Smooth muscle cell (in vitro differentiated cells): ENCODE results near the gene RGS9. TPM values are rescaled to one million over a fixed set of nuclear protein-coding genes. Genes with fewer than 3 reads are reported as not detected.

ENCODE experiments used
- DNase-seq: peaks from one replicate; lab custom pipeline; 2025; ENCODE audit not compliant: unreplicated experiment; lab: John Stamatoyannopoulos, UW
- H2AFZ ChIP-seq: fragments of 200-600 bp; sonication (generic); 2 replicates; pipeline ENCODE4 v1.6.0; 2016; ENCODE audit warnings: antibody characterized with exemption, low read depth, mild to moderate bottlenecking
- H3F3A ChIP-seq: fragments of 200-600 bp; sonication (generic); 2 replicates; pipeline ENCODE4 v1.6.0; 2017; ENCODE audit warnings: antibody characterized with exemption, low read depth
- H3K27ac ChIP-seq: fragments of 200-600 bp; sonication (generic); 2 replicates; pipeline ENCODE4 v1.5.1; 2016; ENCODE audit warnings: low read depth, mild to moderate bottlenecking
- H3K27me3 ChIP-seq: fragments of 200-600 bp; sonication (generic); 2 replicates; pipeline ENCODE4 v1.6.1; 2016; ENCODE audit warnings: low read depth, mild to moderate bottlenecking
- H3K36me3 ChIP-seq: fragments of 200-600 bp; sonication (generic); 2 replicates; pipeline ENCODE4 v1.5.1; 2016; ENCODE audit warnings: low read depth
- H3K4me1 ChIP-seq: fragments of 200-600 bp; sonication (generic); 2 replicates; pipeline ENCODE4 v1.5.1; 2016; ENCODE audit warnings: low read depth
- H3K4me2 ChIP-seq: fragments of 200-600 bp; sonication (generic); 2 replicates; pipeline ENCODE4 v1.6.0; 2016; ENCODE audit warnings: mild to moderate bottlenecking
- H3K4me3 ChIP-seq: fragments of 200-600 bp; sonication (generic); 2 replicates; pipeline ENCODE4 v1.5.1; 2016; ENCODE audit warnings: mild to moderate bottlenecking
- H3K79me2 ChIP-seq: fragments of 200-600 bp; sonication (generic); 2 replicates; pipeline ENCODE4 v1.6.0; 2016; ENCODE audit warnings: low read depth, mild to moderate bottlenecking
- H3K9ac ChIP-seq: fragments of 200-600 bp; sonication (generic); 2 replicates; pipeline ENCODE4 v1.6.0; 2016; ENCODE audit warnings: low read depth
- H3K9me3 ChIP-seq: fragments of 200-600 bp; sonication (generic); replicated peaks from 2 replicates; pipeline ENCODE4 v1.5.1; 2016; ENCODE audit warnings: low read depth
- H4K20me1 ChIP-seq: fragments of 200-600 bp; sonication (generic); 2 replicates; pipeline ENCODE4 v1.6.0; 2016; ENCODE audit warnings: low read depth
- WGBS: methylation state at CpG from one replicate; pipeline ENCODE4 v1.1.7; 2016; ENCODE audit warnings: low lambda C conversion rate; 5-methylcytosine and 5-hydroxymethylcytosine counted together
- polyA plus RNA-seq: library from polyadenylated mRNA; unstranded; fragments of >200 nt; fragmentation: Nextera tagmentation; extraction: Ambion mirVana; gene quantifications from 2 replicates; pipeline ENCODE4 v1.2.1, GENCODE V29; 2016
- total RNA-seq: library from RNA; depleted of rRNA; stranded (reverse); fragments of >200 nt; gene quantifications from 2 replicates; pipeline ENCODE4 v1.2.3, GENCODE V29; 2014
- TF ChIP-seq, protein P1 (sequence below): fragments of 200-600 bp; sonication (generic); IDR thresholded peaks from 2 replicates; pipeline ENCODE4 v1.5.1; 2017; ENCODE audit warnings: borderline replicate concordance, mild to moderate bottlenecking, antibody characterized with exemption; ENCODE audit not compliant: insufficient read depth, poor library complexity, severe bottlenecking

Gene RGS9
- total and polyA plus RNA-seq, 2 experiments from 2014 or later, result 16.3 to 18.8 TPM

DNA sequence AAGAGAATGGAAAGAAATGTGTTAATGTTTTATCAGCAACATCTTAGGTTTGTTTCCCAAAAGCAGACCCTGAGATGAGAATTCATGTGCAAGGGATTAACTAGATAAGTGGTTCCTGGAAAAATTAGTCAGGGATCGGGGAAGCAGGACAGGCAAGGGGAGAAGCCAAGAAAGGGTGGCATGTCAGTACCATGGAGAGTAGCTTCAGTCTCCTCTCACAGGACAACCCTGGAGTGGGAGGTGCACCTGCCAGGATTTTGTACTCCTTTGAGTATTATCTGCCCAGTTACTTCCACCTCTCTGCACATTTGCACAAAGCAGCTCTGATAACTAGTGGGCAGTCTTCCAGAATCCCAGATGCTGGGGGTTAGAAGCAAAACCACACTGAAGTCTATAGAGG, 117.0 kb downstream of the RGS9 start:
- H3K27me3 ChIP-seq, result peaks cover 4% of the 10 kb centered on the region
- no peaks in the 10 kb centered on the region for H4K20me1 ChIP-seq
- H2AFZ ChIP-seq, result no peak overlapping the region
- WGBS, result 57% methylated on average over 1 of the region's 1 CpG
- H3K4me1 ChIP-seq, result no peaks in the 10 kb centered on the region
- no peaks in the 10 kb centered on the region for H3K9me3 ChIP-seq
- H3F3A ChIP-seq, result no peaks in the 10 kb centered on the region
- DNase-seq, result no peak
- H3K9ac ChIP-seq, result no peak overlapping the region
- no peak overlapping the region for H3K4me3 ChIP-seq
- TF ChIP-seq, protein P1, sequence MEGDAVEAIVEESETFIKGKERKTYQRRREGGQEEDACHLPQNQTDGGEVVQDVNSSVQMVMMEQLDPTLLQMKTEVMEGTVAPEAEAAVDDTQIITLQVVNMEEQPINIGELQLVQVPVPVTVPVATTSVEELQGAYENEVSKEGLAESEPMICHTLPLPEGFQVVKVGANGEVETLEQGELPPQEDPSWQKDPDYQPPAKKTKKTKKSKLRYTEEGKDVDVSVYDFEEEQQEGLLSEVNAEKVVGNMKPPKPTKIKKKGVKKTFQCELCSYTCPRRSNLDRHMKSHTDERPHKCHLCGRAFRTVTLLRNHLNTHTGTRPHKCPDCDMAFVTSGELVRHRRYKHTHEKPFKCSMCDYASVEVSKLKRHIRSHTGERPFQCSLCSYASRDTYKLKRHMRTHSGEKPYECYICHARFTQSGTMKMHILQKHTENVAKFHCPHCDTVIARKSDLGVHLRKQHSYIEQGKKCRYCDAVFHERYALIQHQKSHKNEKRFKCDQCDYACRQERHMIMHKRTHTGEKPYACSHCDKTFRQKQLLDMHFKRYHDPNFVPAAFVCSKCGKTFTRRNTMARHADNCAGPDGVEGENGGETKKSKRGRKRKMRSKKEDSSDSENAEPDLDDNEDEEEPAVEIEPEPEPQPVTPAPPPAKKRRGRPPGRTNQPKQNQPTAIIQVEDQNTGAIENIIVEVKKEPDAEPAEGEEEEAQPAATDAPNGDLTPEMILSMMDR, result no peak
- H3K79me2 ChIP-seq, result no peaks in the 10 kb centered on the region
- H3K4me2 ChIP-seq, result no peak overlapping the region
- H3K36me3 ChIP-seq, result no peaks in the 10 kb centered on the region
- H3K27ac ChIP-seq, result no peak overlapping the region

DNA sequence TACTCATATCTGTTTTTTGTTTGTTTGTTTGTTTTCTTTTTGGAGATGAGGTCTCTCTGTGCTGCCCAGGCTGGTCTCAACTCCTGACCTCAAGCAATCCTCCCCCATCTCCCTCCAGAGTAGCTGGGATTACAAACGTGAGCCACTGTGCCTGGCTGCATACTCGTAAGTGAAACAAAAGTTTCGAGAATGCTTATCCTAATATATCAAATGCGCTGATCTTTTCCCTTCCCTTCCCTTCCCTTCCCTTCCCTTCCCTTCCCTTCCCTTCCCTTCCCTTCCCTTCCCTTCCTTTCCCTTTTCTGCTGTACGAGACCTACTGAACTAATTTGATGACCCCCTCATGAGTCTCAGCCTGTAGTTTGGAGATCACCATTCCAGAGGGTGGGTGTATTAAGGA, 122.1 kb downstream of the RGS9 start:
- WGBS, result 75% methylated on average over 4 of the region's 5 CpGs

DNA sequence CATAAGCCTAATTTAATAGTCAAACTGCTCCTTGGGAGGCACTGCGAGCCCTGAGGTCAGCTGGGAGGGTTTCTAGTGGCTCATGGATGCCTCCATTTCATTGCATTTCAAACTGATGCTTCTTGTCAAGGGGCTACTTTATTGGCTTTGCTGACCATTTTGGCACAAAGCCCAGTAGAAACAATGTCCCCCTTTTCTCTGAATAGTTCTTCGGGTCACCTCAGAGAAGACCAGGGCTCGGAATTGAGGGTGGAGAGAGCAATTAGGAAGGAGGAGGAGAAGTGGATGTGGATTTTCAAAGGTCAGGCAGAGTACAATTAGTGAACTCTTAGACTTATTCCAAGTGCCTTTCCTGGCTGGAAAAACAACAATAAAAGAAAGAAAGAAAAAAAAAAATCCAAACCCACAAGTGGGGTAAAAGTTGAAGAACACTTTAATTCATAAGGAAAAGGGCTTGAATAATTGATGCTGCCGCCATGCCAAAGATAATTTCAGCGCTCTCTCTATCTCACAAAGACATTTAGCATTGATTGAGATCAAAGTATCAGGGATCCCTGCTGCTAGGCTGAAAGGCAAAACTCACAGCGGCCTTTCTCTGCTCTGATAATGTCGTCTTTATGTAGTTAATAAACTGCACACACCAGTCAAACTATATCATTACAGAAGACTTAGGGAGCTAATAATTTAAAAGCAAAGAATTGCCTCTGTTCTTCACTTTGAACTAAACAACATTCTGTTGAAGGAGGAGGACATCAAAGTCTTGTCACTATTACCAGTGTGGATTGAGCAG, 122.7 kb downstream of the RGS9 start:
- no peaks in the 10 kb centered on the region for H3K36me3 ChIP-seq
- no peak overlapping the region for H2AFZ ChIP-seq
- H3K4me1 ChIP-seq, result no peaks in the 10 kb centered on the region
- H3K4me3 ChIP-seq, result no peak overlapping the region
- no peak overlapping the region for H3K4me2 ChIP-seq
- no peak overlapping the region for H3K27ac ChIP-seq
- no peak for DNase-seq
- H3K9me3 ChIP-seq, result no peaks in the 10 kb centered on the region
- no peaks in the 10 kb centered on the region for H3K27me3 ChIP-seq
- TF ChIP-seq, protein P1, result no peak
- no peaks in the 10 kb centered on the region for H3K79me2 ChIP-seq
- H4K20me1 ChIP-seq, result no peaks in the 10 kb centered on the region
- H3K9ac ChIP-seq, result no peak overlapping the region
- 85% methylated on average over 7 of the region's 7 CpGs for WGBS
- H3F3A ChIP-seq, result no peaks in the 10 kb centered on the region

More for the DNA sequence above, 122.1 kb downstream of the RGS9 start:
- Histone ChIP-seq H3K27me3 (no peaks in the 10 kb centered on the region), H3K4me2 (no peak overlapping the region), H4K20me1 (no peaks in the 10 kb centered on the region), H3K4me3 (no peak overlapping the region), H3K9ac (no peak overlapping the region), H3K79me2 (no peaks in the 10 kb centered on the region), H3K27ac (no peak overlapping the region), H3F3A (no peaks in the 10 kb centered on the region), H2AFZ (no peak overlapping the region), H3K36me3 (no peaks in the 10 kb centered on the region), H3K4me1 (no peaks in the 10 kb centered on the region), H3K9me3 (no peaks in the 10 kb centered on the region)
- TF ChIP-seq, protein P1, result no peak
- no peak for DNase-seq

DNA sequence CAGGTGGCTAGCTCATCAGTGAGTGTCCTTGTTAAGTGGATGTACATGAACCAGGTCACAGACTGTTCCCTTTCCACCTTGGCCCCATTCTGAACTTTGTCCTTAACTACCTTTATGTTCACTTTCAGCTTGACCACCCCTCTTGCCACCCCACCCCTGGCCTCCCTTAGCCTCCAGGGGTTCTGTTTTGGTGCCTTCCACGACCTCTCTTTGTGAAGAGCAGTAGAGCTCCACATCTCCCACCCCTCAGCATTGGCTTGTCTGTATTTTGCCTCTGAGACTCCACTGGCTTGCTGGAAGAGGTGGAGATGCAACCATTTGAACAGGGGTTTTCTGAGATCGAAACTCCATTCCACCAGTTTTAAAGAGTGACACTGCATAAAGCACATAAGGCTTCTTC, 123.5 kb downstream of the RGS9 start:
- H3F3A ChIP-seq, result no peaks in the 10 kb centered on the region
- H4K20me1 ChIP-seq, result no peaks in the 10 kb centered on the region
- H3K36me3 ChIP-seq, result no peaks in the 10 kb centered on the region
- H3K79me2 ChIP-seq, result no peaks in the 10 kb centered on the region
- no peaks in the 10 kb centered on the region for H3K27me3 ChIP-seq
- H3K4me2 ChIP-seq, result no peak overlapping the region
- no peak overlapping the region for H2AFZ ChIP-seq
- DNase-seq, result no peak
- H3K4me3 ChIP-seq, result no peak overlapping the region
- WGBS, result 88% methylated on average over 2 of the region's 2 CpGs
- H3K27ac ChIP-seq, result no peak overlapping the region
- no peaks in the 10 kb centered on the region for H3K4me1 ChIP-seq
- TF ChIP-seq, protein P1, result no peak
- H3K9me3 ChIP-seq, result no peaks in the 10 kb centered on the region
- no peak overlapping the region for H3K9ac ChIP-seq
